NOMO-1 treated with dmso at 0.1 percent for 144 hours (cell line): ENCODE measurements around the gene STAT3.
"Not testable (repeated sequence)": the region's sequence is repeated elsewhere in the genome, so short reads cannot be mapped to it uniquely, and the experiment has no call there.

ENCODE experiments used
- DNase-seq: peaks from one replicate; lab custom pipeline; 2025; ENCODE audit not compliant: unreplicated experiment; lab: John Stamatoyannopoulos, UW

Gene STAT3

GRCh38 chr17:42317967-42318366, 70.3 kb downstream of the STAT3 start:
- DNase-seq: not testable (repeated sequence)

GRCh38 chr17:42317266-42317845, 70.9 kb downstream of the STAT3 start:
- no peak for DNase-seq

- DNase-seq: no peak
These were observed 71.5 kb downstream of the STAT3 start for GRCh38 chr17:42316755-42317154.

- DNase-seq: no peak
These were observed 72.7 kb downstream of the STAT3 start for GRCh38 chr17:42315402-42316156.

GRCh38 chr17:42313773-42314566, 74.3 kb downstream of the STAT3 start:
- no peak for DNase-seq

GRCh38 chr17:42313389-42313772, 74.9 kb downstream of the STAT3 start:
- DNase-seq: no peak

GRCh38 chr17:42312285-42313130, 75.7 kb downstream of the STAT3 start:
- DNase-seq: no peak

GRCh38 chr17:42312035-42312284, 76.3 kb downstream of the STAT3 start:
- DNase-seq: no peak

GRCh38 chr17:42311240-42312034, 76.8 kb downstream of the STAT3 start:
- DNase-seq: peak; percentile 89

GRCh38 chr17:42310787-42311215, 77.4 kb downstream of the STAT3 start:
- DNase-seq: no peak

GRCh38 chr17:42309986-42310786, 78.1 kb downstream of the STAT3 start:
- no peak for DNase-seq

- no peak for DNase-seq
These were observed 79.1 kb downstream of the STAT3 start for GRCh38 chr17:42309142-42309541.

GRCh38 chr17:42308446-42308845, 79.8 kb downstream of the STAT3 start:
- no peak for DNase-seq

GRCh38 chr17:42307362-42307927, 80.8 kb downstream of the STAT3 start:
- no peak for DNase-seq

- DNase-seq: no peak
These were observed 81.9 kb downstream of the STAT3 start for GRCh38 chr17:42306385-42306667.

- DNase-seq: no peak
These were observed 82.5 kb downstream of the STAT3 start for GRCh38 chr17:42305543-42306384.

- not testable (repeated sequence) for DNase-seq
These were observed 83.3 kb downstream of the STAT3 start for GRCh38 chr17:42305031-42305330.

- no peak for DNase-seq
These were observed 83.8 kb downstream of the STAT3 start for GRCh38 chr17:42304187-42305030.
